ENCODE results near the gene SRGAP2C.
"Not testable (repeated sequence)": the region's sequence is repeated elsewhere in the genome, so short reads cannot be mapped to it uniquely, and the experiment has no call there.

Gene SRGAP2C

GRCh38 chr1:121389895-121390560 is 205.3 kb downstream of the SRGAP2C start:
- not testable (repeated sequence) for DNase-seq

GRCh38 chr1:121392130-121392529 is 207.4 kb downstream of the SRGAP2C start:
- DNase-seq, result not testable (repeated sequence)

- DNase-seq, result not testable (repeated sequence)
Observed at GRCh38 chr1:121395718-121396201, 211.0 kb downstream of the SRGAP2C start.

- not testable (repeated sequence) for DNase-seq
Observed at GRCh38 chr1:121396335-121397081, 211.7 kb downstream of the SRGAP2C start.

- not testable (repeated sequence) for DNase-seq
Observed at GRCh38 chr1:121397101-121397500, 212.3 kb downstream of the SRGAP2C start.

DNA sequence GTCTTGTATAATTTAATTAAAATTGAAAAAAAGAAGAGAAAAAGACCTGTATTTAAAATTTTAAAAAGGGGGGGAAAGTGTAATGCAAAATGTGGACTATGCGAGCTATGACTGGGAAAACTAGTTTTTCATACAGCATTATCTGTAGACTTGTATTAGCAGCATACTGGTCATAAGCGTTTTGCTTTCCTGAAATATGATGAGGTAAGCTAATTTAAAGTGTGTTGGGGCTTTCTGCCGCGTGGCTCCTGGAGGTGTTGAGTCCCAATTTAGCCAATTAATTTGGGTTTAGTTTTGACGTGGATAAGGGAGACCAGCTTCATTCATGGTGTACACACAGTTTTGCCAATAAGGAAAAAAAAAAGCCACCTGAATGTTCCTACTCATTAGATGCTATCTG is 214.4 kb downstream of the SRGAP2C start:
- DNase-seq, result not testable (repeated sequence)

GRCh38 chr1:121400108-121400507 is 215.3 kb downstream of the SRGAP2C start:
- DNase-seq, result not testable (repeated sequence)

GRCh38 chr1:121400541-121401310 is 216.0 kb downstream of the SRGAP2C start:
- not testable (repeated sequence) for DNase-seq

- DNase-seq, result not testable (repeated sequence)
Observed at GRCh38 chr1:121401375-121401955, 216.7 kb downstream of the SRGAP2C start.

DNA sequence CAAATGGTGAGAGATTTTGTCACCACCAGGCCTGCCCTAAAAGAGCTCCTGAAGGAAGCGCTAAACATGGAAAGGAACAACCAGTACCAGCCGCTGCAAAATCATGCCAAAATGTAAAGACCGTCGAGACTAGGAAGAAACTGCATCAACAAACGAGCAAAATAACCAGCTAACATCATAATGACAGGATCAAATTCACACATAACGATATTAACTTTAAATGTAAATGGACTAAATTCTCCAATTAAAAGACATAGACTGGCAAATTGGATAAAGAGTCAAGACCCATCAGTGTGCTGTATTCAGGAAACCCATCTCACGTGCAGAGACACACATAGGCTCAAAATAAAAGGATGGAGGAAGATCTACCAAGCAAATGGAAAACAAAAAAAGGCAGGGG is 218.5 kb downstream of the SRGAP2C start:
- DNase-seq, result not testable (repeated sequence)

GRCh38 chr1:121408354-121408753 is 223.6 kb downstream of the SRGAP2C start:
- no peak for DNase-seq

DNA sequence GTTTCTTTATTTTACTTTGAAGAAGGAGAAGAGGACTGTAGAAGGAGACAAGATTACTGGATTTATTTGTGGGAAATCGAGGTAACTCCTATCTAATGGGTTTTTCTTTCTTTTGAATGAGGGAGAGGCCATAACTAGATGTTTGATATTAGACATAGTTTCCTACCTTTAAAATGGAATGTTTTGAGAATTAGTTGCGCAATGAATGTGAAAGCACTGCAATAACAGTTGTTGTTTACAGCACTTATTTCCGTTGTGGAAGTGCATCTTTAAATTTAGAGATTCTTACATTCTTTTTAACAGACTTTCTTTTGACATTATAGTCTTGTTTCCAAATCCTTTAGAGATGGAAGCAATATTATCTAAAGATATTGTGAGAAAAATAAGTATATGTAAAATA is 229.0 kb downstream of the SRGAP2C start:
- no peak for DNase-seq

- DNase-seq, result no peak
Observed at GRCh38 chr1:121414905-121415304, 230.1 kb downstream of the SRGAP2C start.

DNA sequence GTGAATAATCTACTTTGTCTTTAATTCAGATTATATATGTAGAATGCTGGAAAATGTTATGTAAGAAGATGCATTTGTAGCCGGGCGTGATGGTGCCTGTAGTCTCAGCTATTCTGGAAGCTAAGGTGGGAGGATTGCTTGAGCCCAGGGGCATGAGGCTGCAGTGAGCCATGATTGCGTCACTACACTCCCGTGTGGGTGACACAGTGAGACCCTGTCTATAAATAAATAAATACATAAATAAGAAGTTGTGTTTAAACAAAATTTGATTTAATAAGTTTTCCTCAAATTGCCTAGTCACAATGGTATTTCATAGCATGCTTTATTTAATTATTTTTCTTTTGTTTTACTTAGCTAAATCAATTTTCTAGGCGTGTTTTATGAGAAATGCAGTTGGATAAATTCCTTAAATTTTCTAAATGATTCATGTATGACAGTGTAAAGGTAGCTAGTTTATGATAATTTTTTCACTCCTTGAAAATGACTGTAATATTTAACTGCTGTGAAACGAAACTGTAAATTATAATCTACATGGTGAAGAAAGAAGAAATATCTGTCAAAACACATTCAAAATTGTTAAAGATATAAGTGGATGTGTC is 232.6 kb downstream of the SRGAP2C start:
- no peak for DNase-seq

- no peak for DNase-seq
Observed at GRCh38 chr1:121418369-121419049, 233.7 kb downstream of the SRGAP2C start.

- not testable (repeated sequence) for DNase-seq
Observed at GRCh38 chr1:121419050-121419615, 234.4 kb downstream of the SRGAP2C start.

- not testable (repeated sequence) for DNase-seq
Observed at GRCh38 chr1:121421490-121421889, 236.7 kb downstream of the SRGAP2C start.

- not testable (repeated sequence) for DNase-seq
Observed at GRCh38 chr1:121423956-121424355, 239.2 kb downstream of the SRGAP2C start.

DNA sequence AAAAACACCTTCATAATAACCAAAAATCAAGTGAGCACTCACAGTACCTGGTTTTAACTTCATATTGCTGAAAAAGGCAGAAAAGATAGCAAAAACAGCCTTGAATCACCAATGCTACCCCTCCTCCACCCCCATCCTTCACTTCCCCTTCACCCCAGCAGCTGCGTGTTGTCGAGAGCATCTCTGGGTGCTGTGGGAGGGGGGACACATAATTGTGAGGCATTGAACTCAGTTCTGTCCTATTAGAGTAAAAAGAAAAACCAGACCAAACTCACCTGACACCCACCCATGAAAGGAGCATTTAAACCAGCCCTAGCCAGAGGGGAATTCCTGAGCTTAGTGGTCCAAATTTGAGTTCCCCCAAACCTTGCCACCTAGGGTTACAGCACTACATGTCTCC is 248.7 kb downstream of the SRGAP2C start:
- not testable (repeated sequence) for DNase-seq

DNA sequence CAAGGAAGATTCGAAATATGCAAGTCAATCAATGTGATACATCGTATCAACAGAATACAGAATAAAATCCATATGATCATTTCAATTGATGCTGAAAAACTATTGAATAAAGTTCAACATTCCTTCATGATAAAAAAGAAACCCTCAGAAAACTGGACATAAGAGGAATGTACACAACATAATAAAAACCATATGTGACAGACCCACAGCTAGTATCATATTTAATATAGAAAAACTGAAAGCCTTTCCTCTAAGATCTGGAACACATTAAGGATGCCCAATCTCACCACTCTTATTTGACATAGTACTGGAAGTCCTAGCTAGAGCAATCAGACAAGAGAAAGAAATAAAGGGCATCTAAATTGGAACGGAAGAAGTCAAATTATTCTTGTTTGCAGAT is 254.1 kb downstream of the SRGAP2C start:
- DNase-seq, result not testable (repeated sequence)

DNA sequence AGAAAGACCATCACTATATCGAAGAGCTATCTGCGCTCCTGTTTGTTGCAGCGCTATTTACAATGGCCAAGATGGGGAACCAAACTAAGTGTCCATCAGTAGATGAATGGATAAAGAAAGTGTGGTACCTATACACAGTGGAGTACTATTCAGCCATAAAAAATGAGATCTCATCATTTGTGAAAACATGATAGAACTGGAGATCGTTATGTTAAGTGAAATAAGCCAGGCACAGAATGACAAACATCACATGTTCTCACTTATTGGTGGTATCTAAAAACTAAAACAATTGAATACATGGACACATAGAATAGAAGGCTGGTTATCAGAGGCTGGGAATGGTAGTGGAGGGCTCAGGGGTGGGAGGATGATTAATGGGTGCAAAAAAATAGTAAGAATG is 256.2 kb downstream of the SRGAP2C start:
- no peak for DNase-seq

Data from NCI-H2081 treated with DMSO at 0.1 percent for 48 hours (cell line).